GM04504 (cell line): ENCODE measurements around the gene FOXRED2.
A peak's percentile ranks its signal among the peaks of the same experiment; 100 is the strongest.

Source experiments
- DNase-seq: peaks from one replicate; pipeline ENCODE4 v3.0.0-alpha.2; 2012; ENCODE audit warnings: low read depth

The FOXRED2 gene

DNA sequence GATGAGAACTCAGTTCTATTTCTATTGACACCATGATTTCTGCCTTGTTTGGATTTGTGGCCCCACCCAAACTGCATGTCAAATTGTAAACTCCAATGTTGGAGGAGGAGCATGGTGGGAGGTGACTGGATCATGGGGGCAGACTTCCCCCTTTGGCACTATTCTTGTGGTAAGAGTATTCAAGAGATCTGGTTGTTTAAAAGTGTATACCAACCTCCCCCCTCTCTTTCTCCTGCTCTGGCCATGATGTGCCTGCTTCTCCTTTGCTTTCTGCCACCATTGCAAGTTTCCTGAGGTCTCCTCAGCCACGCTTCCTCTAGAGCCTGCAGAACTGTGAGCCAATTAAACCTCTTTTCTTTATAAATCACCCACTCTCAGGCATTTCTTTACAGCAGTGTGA, 7.9 kb upstream of the FOXRED2 start:
- DNase-seq, result no peak

DNA sequence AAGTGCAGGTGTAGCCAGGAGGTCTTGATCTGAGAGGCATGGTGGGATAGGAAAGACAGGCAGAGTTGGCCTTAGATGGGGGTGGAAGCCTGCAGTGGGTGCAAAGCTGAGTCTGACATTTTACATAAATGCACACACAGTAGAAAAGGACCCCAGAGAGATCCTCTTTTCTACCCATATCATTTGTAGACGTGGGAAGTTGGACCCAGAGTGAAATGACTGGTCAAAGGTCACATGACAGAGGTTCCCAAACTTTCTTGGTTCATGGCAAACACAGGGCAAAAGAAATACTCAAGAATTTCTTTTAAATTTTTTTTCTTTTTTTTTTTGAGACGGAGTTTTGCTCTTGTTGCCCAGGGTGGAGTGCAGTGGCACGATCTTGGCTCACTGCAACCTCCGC, 6.2 kb upstream of the FOXRED2 start:
- no peak for DNase-seq

DNA sequence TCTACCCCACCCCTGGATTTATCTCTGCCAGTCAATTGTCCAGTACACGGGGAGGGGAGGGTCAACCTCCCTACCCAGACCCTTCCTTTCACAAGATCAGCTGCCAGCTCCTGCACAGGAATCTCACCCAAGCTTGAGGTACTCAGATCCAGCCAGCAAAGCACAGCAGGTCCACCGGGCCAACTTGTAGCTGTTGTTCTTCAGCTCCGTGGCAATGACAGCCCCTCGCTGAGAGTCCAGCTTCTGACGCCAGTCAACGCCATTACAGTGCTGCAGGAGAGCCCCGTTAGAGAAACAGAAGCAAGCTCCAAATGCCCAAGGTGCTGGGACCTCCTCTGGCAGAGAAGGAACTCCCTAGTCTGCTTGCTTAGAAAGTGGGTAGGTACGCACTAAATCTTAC, 5.5 kb upstream of the FOXRED2 start:
- no peak for DNase-seq

DNA sequence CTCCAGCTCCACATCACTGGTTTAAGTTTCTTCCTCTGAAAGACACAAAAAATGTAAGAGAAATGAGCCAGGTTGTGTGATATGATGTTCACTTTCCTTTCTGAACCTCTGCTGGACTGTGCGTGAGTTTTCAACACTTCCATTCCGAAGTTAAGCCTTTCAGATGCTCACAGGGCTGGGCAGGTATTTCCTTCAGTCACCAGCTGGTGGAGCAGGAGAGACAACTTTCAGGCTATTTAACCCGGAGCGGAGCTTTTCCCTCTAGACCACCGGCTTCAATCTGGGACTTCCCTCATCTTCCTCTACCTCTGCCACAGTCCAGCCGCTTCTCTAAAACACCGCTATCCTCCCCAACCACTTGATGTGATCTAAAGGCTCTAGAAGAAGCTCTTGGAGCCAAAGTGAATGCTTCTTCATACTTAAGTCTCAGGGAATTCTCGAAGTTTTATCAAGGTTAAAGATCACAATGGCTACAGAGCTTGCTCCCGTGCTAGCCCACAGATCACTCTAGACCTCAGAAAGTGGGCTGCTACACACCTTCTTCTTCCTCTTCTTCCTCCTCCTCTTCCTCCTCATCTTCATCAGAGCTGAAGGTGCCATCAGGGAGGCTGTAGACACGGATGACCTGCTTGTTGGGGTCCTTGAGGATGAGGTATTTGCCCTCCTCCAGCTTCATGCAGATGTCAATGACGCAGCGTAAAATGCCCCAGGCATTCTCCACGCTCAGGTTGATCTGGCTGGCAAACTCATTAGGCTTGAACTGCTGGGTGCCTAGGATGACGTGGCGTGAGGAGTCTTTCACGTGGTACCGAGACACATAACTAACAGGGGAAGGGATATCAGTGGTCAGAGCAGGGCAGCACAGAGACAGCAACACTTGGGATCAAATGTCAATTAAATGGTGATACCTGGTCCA, 4.4 kb upstream of the FOXRED2 start:
- no peak for DNase-seq

DNA sequence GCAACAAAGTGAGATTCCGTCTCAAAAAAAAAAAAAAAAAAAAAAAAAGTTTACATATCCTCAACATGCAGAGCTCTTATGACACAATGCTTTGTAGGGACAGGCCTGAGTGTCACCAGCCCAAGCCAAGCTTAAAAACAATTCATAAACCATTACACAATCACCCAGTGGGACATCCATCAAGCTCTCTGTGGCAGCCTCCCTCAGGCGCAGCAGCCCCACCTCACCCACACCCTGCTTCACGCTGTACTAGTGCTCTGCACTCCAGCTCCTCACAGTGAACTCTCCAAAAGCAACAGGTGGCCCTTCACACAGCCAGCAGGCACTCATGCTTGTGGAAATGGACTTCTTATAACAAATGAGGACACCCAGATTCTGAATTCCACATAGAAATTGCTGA, 3.5 kb upstream of the FOXRED2 start:
- no peak for DNase-seq

DNA sequence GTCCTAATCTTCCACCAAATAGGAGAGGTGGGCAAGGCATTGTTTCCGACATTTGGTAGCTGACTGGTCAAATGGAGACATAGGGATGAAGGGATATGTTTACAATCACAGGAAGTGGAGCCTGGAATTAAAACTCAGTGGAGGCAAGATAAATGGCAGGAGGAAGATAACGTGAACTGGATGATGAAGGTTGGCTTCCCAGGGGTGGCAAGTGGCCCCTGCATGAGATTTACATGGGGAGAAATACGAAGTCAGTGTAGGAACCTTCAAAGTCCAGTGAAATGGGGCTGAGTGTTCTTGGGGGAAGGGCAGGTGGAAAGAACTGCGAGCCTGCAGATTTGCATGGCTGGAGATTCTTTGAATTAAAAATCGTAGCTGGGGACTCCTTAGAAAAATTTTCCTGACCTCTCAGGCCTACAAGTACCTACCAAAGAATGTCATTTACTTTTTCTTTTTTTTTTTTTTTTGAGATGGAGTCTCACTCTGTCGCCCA, 724 bp upstream of the FOXRED2 start:
- no peak for DNase-seq

DNA sequence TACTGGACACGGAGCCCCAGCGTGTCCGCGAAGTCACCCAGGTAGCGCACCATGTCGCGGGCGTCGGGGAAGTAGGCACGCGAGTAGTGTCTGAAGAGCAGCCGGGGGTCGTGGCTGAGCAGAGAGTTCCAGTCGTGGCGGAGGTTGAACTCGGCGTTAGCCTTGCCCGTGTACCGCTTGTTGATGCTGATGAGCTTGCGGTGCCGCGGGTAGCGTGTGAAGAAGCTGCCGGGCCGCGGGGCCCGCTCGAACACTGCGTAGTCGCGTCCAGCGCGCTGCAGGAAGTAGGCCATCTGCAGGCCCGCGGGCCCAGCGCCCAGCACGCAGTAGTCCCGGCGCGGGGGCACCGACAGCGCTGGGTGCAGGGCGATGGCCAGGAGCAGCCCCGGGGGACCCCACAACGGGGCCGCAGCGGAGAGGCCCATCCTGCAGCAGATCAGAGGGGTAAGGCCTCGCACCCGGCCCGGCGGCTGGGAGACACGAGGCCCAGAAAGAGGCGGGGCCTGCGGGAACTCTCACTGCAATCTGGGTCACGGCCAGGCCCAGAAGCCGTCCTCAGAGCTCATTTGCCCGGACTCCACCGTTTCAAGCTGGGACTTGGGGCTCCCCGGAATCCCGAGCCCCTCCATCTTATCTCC, 723 bp downstream of the FOXRED2 start:
- no peak for DNase-seq

DNA sequence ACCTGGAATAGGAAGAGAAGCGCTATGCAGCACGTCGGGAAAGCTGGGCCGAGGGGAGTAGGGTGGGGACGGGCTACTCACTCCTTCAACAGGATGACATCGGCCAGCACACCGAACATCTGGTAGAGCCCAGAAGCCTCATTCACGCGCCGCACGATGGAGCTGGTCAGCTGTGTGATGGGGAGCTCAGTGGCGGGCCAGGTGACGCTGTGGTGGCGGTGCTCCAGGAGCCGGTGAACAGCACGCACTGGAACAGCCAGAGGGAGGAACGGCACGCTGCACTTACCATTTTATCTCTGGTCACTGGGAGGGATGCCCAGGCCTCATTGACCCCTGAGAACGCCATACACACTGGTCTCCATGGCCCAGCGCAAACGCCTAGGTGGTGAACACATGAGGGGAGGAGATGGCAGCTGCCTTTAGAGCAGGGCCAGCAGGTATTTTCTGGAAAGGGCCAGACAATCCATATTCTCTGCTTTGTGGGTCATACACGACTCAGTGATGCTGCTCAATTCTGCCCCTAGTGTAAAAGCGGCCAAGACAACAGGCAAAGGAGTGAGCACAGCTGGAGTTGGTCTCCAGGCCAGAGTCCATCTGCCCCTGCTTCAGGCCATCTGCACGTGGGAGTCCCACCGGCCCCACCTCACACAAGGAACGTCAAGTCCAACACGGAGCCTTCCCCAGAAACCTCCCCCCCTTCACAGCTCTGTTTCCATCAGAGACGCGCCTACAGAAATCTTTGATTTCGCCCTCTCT, 8.8 kb downstream of the FOXRED2 start:
- DNase-seq, result no peak

DNA sequence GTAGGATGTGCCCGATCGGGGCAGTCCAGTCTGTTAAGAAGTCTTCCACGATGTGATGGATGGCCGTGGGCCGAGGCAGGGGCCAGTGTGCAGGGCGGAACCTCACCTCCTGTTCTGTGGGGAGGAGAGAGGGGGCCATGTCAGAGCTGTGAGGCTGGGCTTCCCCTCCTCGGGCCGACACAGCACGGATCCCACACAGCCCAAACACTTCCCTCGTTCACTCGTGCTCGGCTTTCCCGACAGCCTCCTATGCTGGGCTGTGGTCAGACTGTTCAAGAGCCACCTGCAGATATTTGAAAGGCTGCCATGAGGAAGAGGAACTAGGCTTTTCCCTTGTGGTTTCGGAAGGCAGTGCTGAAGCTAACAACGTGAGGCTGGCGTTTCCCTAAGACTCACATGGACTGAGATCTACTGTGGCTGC, 13.1 kb downstream of the FOXRED2 start:
- no peak for DNase-seq

DNA sequence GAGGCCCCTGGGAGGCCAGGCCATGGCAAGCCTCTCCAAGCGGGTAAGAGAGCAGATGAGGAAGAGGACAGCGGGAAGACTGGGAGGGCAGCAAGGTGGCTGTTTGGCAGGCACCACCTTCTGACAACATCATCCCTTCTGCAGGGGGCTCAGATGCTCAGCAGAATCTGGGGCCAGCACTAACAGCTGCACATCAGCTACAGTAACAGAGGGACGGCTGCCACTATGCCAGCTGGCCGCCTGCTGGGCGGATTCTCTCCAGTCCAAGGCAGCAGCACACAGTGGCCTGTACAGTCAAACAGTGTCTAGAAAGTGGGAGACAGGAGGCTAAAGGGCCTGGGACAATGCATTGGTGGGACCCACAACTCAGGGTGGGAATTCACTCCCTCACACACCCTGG, 14.7 kb downstream of the FOXRED2 start:
- DNase-seq, result no peak

DNA sequence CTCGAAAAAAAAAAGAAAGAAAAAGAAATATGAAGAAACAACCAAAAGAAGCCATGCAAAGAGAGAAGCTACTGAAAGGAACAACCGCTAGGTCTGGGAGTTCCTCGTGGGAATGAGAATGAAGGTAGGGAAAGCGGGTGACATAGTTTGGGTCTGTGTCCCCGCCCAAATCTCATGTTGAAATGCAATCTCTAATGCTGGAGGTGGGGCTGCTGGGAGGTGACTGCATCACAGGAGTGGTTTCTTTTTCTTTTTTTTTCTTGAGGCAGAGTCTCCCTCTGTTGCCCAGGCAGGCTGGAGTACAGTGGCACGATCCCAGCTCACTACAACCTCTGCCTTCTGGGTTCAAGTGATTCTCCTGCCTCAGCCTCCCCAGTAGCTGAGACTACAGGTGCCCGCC, 15.7 kb downstream of the FOXRED2 start:
- no peak for DNase-seq

DNA sequence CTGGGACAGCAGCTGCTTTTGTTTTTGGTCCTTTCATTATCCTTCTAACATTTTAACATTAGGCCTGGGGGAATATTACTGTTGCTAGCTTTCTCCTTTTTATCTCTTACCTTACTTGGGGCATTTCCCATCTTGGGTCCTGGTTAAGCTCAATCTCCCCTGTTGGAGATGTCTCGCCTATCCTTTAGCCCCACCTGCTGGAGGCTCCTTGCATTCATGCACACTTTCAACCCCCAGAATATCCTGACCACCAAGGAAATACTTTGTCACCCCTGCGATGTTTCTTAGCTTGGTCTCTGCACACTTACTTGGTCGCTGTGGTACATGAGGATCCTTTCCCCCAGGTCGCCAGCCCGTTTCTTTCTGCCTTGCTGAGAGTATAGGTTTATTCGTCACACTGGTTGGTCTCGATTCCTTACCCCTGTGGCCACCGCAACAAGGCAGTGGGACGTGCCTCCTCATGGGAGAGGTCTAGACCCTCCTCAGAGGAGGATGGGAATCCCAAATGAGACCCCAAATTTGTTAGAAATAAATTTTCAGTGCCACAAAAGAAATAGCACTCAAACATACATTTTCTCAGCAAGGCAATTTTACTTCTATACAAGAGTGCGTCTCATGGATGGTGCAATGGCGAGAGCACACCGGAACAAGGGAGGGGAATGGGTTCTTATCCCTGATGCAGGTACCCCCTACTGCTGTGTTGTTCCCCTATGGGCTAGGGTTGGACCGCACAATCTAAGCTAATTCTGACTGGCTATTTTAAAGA, 20.0 kb downstream of the FOXRED2 start:
- no peak for DNase-seq

DNA sequence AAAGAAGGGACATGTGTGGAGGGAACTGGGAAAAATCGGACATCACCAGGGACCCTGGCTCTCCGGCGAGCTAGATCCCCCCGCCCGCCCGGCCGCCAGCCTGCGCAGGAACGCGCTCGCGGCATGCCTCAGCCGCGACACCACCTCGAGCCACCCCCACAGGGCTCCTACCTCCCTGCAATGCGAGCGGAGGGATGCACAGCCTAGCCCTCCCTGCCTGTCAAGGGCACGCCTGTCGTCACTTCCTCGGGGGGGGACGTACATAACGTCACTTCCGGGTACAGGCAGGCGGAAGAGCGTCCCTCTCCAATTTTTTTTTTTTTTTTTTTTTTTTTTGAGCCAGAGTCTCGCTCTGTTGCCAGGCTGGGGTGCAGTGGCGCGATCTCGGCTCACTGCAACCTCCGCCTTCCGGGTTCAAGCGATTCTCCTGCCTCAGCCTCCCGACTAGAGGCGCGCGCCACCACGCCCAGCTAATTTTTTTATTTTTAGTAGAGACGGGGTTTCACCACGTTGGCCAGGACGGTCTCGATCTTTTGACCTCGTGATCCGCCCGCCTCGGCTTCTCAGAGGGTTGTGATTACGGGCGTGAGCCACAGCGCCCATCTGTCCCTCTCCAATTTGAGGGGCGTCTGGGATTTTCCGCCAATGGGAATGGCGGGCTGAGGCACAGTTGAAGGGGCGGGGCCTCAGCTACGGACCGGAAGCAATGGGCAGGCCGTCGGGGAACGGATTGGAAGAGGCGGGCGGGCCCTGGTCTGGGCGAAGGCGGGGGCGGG, 25.3 kb downstream of the FOXRED2 start, which contains the start of gene TXN2:
Gene TXN2 (minus strand): TSS at position 248 of the 776 bp plus-strand sequence. CDS start 803 bp downstream, outside the sequence.
- peak; percentile 92 for DNase-seq

DNA sequence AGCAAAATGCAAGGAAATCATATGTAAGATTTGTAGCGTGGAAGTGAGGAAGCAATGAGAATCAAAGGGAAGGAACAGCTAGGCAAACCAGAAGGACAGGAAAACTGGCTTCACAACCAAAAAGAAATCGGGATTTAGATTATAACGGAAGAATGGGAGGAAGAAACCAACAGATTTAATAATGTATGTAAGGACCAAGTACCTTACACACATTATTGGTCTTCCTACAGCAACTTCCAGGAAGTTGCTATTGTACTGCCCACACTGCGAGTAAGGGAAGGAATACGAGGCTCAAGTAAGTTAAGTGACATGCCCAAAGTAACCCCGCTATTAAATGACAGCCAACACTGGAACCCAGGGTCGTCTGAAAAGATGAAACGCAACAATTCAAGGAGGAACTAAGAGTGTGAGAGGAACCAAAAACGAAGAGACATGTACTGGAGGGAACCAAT, 25.9 kb downstream of the FOXRED2 start:
- no peak for DNase-seq

DNA sequence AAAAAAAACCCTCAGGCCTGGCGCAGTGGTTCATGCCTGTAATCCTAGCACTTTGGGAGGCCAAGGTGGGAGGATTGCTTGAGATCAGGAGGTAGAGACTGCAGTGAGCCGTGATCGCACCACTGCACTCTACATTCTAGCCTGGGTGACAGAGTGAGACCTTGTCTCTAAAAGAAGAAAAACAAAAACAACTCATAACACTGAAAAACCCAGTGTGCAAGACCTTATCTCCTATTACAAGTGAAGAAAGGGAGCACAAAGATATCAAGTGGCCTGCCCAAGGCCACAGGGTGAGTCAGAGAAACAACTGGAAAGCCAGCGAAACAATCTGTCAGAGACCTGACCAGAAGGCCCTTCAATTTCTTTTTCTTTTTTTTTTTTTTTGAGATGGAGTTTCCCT, 27.9 kb downstream of the FOXRED2 start:
- DNase-seq, result no peak

DNA sequence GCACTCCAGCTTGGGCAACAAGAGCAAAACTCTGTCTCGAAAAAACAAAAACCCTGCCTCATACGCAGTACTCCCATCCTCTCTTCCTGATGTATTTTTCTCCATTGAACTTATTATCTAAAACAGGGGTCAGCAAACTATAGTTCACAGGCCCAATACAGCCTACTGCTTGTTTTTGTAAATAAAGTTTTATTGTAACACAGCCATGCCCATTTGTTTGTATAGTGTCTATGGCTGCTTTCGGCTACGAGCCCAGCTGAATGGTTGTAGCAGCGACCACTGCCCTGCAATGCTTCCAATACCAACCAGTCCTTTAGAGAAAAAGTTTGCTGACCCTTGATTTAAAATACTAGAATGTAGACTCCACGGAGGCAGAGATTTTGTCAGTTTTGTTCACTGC, 31.5 kb downstream of the FOXRED2 start:
- no peak for DNase-seq

DNA sequence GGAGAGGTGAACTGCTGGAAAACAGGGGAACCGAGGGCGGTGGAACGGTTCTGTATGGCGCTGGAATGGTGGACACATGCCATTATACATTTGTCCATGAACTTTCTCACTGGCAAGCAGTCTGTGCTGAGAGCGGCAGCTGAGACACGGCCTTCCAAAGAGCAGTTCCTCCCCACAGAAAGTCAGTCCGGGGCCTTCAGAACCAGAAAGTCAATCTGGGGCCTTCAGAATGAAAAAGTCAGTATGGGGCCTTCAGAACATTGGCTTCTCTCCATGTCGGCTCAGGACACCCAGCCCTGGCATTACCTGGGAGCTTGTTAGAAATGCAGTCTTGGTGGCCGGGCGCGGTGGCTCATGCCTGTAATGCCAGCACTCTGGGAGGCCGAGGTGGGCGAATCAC, 34.2 kb downstream of the FOXRED2 start:
- DNase-seq, result no peak

DNA sequence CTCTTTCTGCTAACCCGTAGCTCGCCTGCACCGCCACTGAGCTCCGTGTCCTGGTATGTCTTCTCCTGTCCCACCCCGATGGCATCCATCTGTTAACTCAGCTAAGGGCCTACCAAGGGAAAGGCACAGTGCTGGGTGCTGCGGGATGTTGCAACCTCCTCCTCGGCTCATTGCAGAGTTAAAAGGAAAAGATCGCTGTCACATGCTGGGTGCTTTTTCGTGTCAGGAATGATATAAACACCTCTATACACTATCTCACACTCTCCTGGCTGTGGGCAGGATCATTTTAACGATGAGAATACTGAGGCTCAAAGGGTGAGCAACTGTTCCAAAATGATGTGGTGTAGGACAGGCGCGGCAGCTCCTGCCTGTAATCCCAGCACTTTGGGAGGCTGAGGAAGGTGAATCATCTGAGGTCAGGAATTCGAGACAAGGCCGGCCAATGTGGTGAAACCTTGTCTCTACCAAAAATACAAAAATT, 35.5 kb downstream of the FOXRED2 start:
- DNase-seq, result no peak

DNA sequence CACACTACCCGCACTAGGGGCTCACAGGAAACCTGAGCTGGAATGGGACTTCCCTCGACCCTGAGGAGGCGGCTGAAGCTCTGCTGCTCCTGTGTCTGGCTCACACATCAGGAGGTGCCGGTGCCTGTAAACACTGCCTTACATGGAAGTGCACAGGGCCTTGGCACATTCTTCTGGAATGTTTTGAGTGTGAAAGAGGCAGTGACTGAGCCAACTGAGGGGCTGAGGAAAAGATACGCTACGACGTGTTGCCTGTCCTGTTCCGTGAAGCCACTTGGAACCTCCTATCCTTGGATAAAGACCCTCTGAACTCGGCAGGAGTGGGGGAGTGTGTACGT, 35.9 kb downstream of the FOXRED2 start:
- DNase-seq, result no peak

DNA sequence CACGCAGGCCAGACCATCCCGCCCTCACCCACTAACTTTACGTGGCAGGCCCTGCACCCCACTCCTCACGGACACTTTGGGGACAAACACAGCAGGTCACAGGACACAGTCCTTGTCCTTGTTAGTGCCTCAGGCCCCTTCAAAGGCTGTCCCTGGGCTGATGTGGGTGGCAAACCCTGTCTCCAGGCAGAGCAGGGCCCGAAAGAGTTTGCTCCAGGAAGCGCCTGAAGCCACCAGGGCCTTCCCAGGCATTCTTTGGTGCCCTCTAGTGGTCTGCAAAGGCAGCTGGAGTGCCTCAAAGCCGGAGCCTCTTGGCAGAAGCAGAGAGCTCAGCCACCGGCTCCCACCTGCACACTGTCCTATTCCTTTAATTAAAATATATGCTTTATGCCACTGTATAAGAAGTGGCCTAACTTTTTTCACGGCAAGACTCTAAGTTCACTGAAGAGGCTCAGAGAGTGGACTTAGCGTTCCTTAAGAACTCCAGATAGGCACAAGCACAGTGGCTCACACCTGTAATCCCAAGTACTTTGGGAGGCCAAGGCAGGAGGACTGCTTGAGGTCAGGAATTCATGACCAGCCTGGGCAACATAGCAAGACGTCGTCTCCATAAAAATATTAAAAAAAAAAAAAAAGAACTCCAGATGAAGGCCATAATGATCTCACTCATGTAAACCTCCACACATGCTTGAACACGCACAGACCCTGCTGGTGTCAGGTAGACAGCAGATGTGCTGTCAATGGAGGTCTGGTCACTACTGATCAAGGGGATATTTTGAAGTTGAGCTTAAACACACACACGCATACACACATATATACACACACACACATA, 36.5 kb downstream of the FOXRED2 start:
- DNase-seq, result peak; percentile 73
